ENCODE data around the gene SLC6A2.

GRCh38 chr16:55663765-55664677, 8.2 kb downstream of the SLC6A2 start:
- no peak for TF ChIP-seq POLR2A (IDR thresholded peaks at IDR 0.05)
- TF ChIP-seq CTCF (IDR thresholded peaks at IDR 0.05): no peak

Data from adrenal gland (tissue), 5 donors.